ENCODE results near the gene TMEM269.
"Not testable (repeated sequence)": the region's sequence is repeated elsewhere in the genome, so short reads cannot be mapped to it uniquely, and the experiment has no call there.

GRCh38 chr1:42814815-42815214 is 30.0 kb downstream of the TMEM269 start:
- not testable (repeated sequence) for TF ChIP-seq E2F5 (CRISPR knock-in tag; IDR thresholded peaks at IDR 0.05); THAP12 (CRISPR knock-in tag; IDR thresholded peaks at IDR 0.05); CTCF (IDR thresholded peaks at IDR 0.05 in 2 of 3, conservative IDR thresholded peaks at IDR 0.05 in 1 of 3; ENCODE audit: insufficient read depth in 2 of 3, low read depth in 1 of 3, low read length in 3 of 3); POLR2A (conservative IDR thresholded peaks at IDR 0.05); SP2 (IDR thresholded peaks at IDR 0.05; ENCODE audit: extremely low read depth, low read depth, low read length, poor library complexity, severe bottlenecking)
- TF ChIP-seq KDM1A (IDR thresholded peaks at IDR 0.05): peak in 1 of 2 experiments; percentile 31; a peak in 1 of 4 replicates
